GM12878 (cell line): ENCODE data around the gene ZNF215. TPM values are rescaled to one million over a fixed set of nuclear protein-coding genes. Genes with fewer than 3 reads are reported as not detected.

Source experiments
- ATAC-seq: fragments of 200-7000 bp; cut with Tn5 transposase; 3 replicates; pipeline ENCODE4 v1.9.1; 2020; ENCODE audit warnings: mild to moderate bottlenecking, moderate library complexity
- BruUV-seq: library from RNA; stranded (reverse); fragments of 400-500 nt; replicated peaks from 2 replicates; lab custom pipeline; 2021; lab: Mats Ljungman, UMichigan
- CTCF ChIA-PET: fragments of 300-600 bp; sonication (Branson Sonifier 250); formaldehyde crosslinking; extraction: SDS; loops from one replicate; lab custom pipeline; 2021; ENCODE audit warnings: inconsistent platforms; lab: Yijun Ruan, JAX
- POLR2A ChIA-PET: fragments of 350-600 bp; formaldehyde crosslinking; extraction: SDS; loops from one replicate; lab custom pipeline; 2021; ENCODE audit warnings: inconsistent platforms; lab: Charles Lee
- RAD21 ChIA-PET: fragments of 300-600 bp; sonication (Branson Sonifier 250); formaldehyde crosslinking; loops from one replicate; lab custom pipeline; 2023; ENCODE audit warnings: antibody characterized with exemption; ENCODE audit not compliant: unreplicated experiment; lab: Charles Lee
- SMC1A ChIA-PET: fragments of 300-600 bp; sonication (Branson Sonifier 250); formaldehyde crosslinking; loops from one replicate; lab custom pipeline; 2023; ENCODE audit not compliant: unreplicated experiment, uncharacterized antibody; lab: Charles Lee
- DNase-seq: peaks from one replicate; pipeline ENCODE4 v3.0.0-alpha.2; 2011; ENCODE audit warnings: low read depth, low spot score
- FAIRE-seq: peaks from 3 replicates; lab custom pipeline; 2011; peaks lifted over from hg19 to GRCh38; lab: Jason Lieb, UNC
- H2AFZ ChIP-seq: 2 replicates; pipeline ENCODE4 v1.6.0; 2011; ENCODE audit warnings: low read depth, low read length, control low read depth; ENCODE audit not compliant: control insufficient read depth
- H3K27ac ChIP-seq: 2 replicates; pipeline ENCODE4 v1.5.1; 2011; ENCODE audit warnings: control low read depth; ENCODE audit not compliant: control insufficient read depth, insufficient read depth
- H3K27me3 ChIP-seq, 2 experiments: replicated peaks in 1 of 2; 2 replicates each; pipeline versions ENCODE4 v1.6.0 to v1.6.1; 2011; ENCODE audit warnings: low read length in 1 of 2; ENCODE audit not compliant: control insufficient read depth in 2 of 2, insufficient read depth in 2 of 2
- H3K36me3 ChIP-seq, 2 experiments: 2 replicates each; pipeline ENCODE4 v1.5.1; 2011; ENCODE audit warnings: low read length in 1 of 2; ENCODE audit not compliant: control insufficient read depth in 2 of 2, insufficient read depth in 2 of 2
- H3K4me1 ChIP-seq: 2 replicates; pipeline ENCODE4 v1.6.1; 2011; ENCODE audit warnings: mild to moderate bottlenecking, low read length, moderate library complexity, mixed read lengths; ENCODE audit not compliant: control insufficient read depth, insufficient read depth
- H3K4me2 ChIP-seq: 2 replicates; pipeline ENCODE4 v1.6.0; 2011; ENCODE audit warnings: control low read depth; ENCODE audit not compliant: control insufficient read depth, insufficient read depth
- H3K4me3 ChIP-seq: fragments of 200-600 bp; sonication (generic); 2 replicates; pipeline ENCODE4 v1.5.1; 2016
- H3K79me2 ChIP-seq: 2 replicates; pipeline ENCODE4 v1.6.0; 2011; ENCODE audit warnings: low read length; ENCODE audit not compliant: control insufficient read depth, insufficient read depth
- H3K9ac ChIP-seq: 2 replicates; pipeline ENCODE4 v1.8.0; 2011; ENCODE audit warnings: low read length, control low read depth, mixed read lengths; ENCODE audit not compliant: control insufficient read depth, insufficient read depth
- H3K9me3 ChIP-seq: replicated peaks from 3 replicates; pipeline ENCODE4 v1.5.1; 2011; ENCODE audit warnings: mild to moderate bottlenecking, low read length; ENCODE audit not compliant: control insufficient read depth, insufficient read depth
- H4K20me1 ChIP-seq: 2 replicates; pipeline ENCODE4 v1.6.0; 2011; ENCODE audit not compliant: control insufficient read depth, insufficient read depth
- ASH2L ChIP-seq: fragments of 300-600, 200-600 bp; sonication (generic); IDR thresholded peaks from 2 replicates; pipeline ENCODE4 v1.6.1; 2017; ENCODE audit warnings: low read depth, mild to moderate bottlenecking, borderline replicate concordance
- CBX3 ChIP-seq: fragments of 200-600 bp; sonication (generic); IDR thresholded peaks from 2 replicates; pipeline ENCODE4 v1.6.1; 2016; ENCODE audit warnings: low read depth, borderline replicate concordance
- CUX1 ChIP-seq: IDR thresholded peaks from 2 replicates; pipeline ENCODE4 v1.6.1; 2012; ENCODE audit warnings: improper control_type of control experiment, low read depth, low read length; ENCODE audit not compliant: insufficient replicate concordance
- EED ChIP-seq: sonication (generic); IDR thresholded peaks from 2 replicates; pipeline ENCODE4 v1.6.1; 2016; ENCODE audit warnings: antibody characterized with exemption, low read depth
- EZH2 ChIP-seq: IDR thresholded peaks from 2 replicates; pipeline ENCODE4 v1.6.1; 2012; ENCODE audit warnings: low read depth, mild to moderate bottlenecking, control low read depth, inconsistent platforms, low read length, borderline replicate concordance; ENCODE audit not compliant: control insufficient read depth
- HDGF ChIP-seq: fragments of 450-650 bp; IDR thresholded peaks from 2 replicates; pipeline ENCODE4 v1.6.1; 2016; ENCODE audit warnings: antibody characterized with exemption
- IKZF1 ChIP-seq: fragments of 450-650 bp; conservative IDR thresholded peaks from 2 replicates; pipeline ENCODE4 v1.6.1; 2017; ENCODE audit warnings: antibody characterized with exemption, mild to moderate bottlenecking
- JUNB ChIP-seq: IDR thresholded peaks from 2 replicates; pipeline ENCODE4 v1.6.1; 2016; ENCODE audit warnings: antibody characterized with exemption, mild to moderate bottlenecking
- MEF2B ChIP-seq: fragments of 450-650 bp; IDR thresholded peaks from 2 replicates; pipeline ENCODE4 v1.6.1; 2018; ENCODE audit warnings: mild to moderate bottlenecking, moderate library complexity; ENCODE audit not compliant: partially characterized antibody, poor library complexity, severe bottlenecking
- POLR2AphosphoS2 ChIP-seq: IDR thresholded peaks from 2 replicates; pipeline ENCODE4 v1.6.1; 2011; ENCODE audit warnings: low read depth, mild to moderate bottlenecking, low read length, improper control_type of control experiment, moderate library complexity
- SMAD5 ChIP-seq: IDR thresholded peaks from 2 replicates; pipeline ENCODE4 v1.6.1; 2016; ENCODE audit warnings: antibody characterized with exemption, low read depth
- TCF7 ChIP-seq: IDR thresholded peaks from 2 replicates; pipeline ENCODE4 v1.6.1; 2014; ENCODE audit warnings: antibody characterized with exemption, borderline replicate concordance
- WGBS: methylation state at CpG from one replicate; pipeline ENCODE4 v1.1.6; 2016; ENCODE audit warnings: low lambda C conversion rate; ENCODE audit not compliant: insufficient replicate concordance, insufficient coverage; ENCODE audit errors: missing lambda C conversion rate; 5-methylcytosine and 5-hydroxymethylcytosine counted together
- in situ Hi-C: fragments of 300-500 bp; cut with MboI; formaldehyde crosslinking; loops from 9 replicates; pipeline ENCODE4 v1.14.3; 2018; ENCODE audit warnings: mixed read lengths
- intact Hi-C: fragments of 100-400 bp; cut with micrococcal nuclease; formaldehyde crosslinking; loops from one replicate; pipeline ENCODE4 v1.14.2; 2022; ENCODE audit not compliant: unreplicated experiment
- polyA plus RNA-seq, 11 experiments: library from polyadenylated mRNA; depleted of rRNA in 4 of 11; unstranded in 6 of 11; stranded (reverse) in 5 of 11; fragments of >200 nt; fragmentation: Nextera tagmentation in 4 of 11; fragmentation: Illumina TruSeq in 1 of 11; extraction: Ambion mirVana in 4 of 11; extraction: Trizol in 1 of 11; gene quantifications; 1 replicate in 1 of 11; 2 replicates in 10 of 11; pipeline versions ENCODE4 v1.2.1 to v1.2.3, GENCODE V29; 2011 to 2016; ENCODE audit warnings: inconsistent platforms in 2 of 11, missing spikeins in 2 of 11, low read depth in 1 of 11
- total RNA-seq, 4 experiments: library from RNA; depleted of rRNA in 3 of 4; stranded (reverse); fragments of >200 nt in 3 of 4; fragmentation: Illumina TruSeq in 1 of 4; extraction: Trizol in 1 of 4; gene quantifications; 2 replicates each; pipeline versions ENCODE4 v1.2.1 to v1.2.3, GENCODE V29; 2013 to 2021

Gene ZNF215
- total and polyA plus RNA-seq, 10 of the 15 experiments (the other 5 are each of a cell fraction or from before 2014, with no cell fraction given): 1.5 to 3.7 (median 2.3) TPM

- Histone ChIP-seq H3K79me2 (no peaks in the 10 kb centered on the region), H3K27ac (no peak overlapping the region), H3K4me1 (no peaks in the 10 kb centered on the region), H3K9me3 (no peaks in the 10 kb centered on the region), H3K36me3 (no peaks in the 10 kb centered on the region), H3K27me3 (no peaks in the 10 kb centered on the region; a peak in 1 of 4 replicates), H3K4me2 (no peak overlapping the region), H2AFZ (no peak overlapping the region), H3K9ac (no peak overlapping the region), H3K4me3 (no peak overlapping the region), H4K20me1 (no peaks in the 10 kb centered on the region)
- no TSS peak for BruUV-seq
- TF ChIP-seq ASH2L (no peak), TCF7 (no peak), MEF2B (no peak), EZH2 (no peak), JUNB (no peak), SMAD5 (no peak), IKZF1 (no peak), HDGF (no peak), CUX1 (no peak), POLR2AphosphoS2 (no peak), CBX3 (no peak), EED (no peak)
- WGBS: 0% methylated on average over 1 of the region's 1 CpG
- ChIA-PET RAD21 (no interaction called here), CTCF (no interaction called here), SMC1A (interaction anchor here (1.1 kb wide), 1 partner anchor 10 kb away, joined by 3 read pairs; no protein-coding TSS in a partner anchor), POLR2A (no interaction called here)
- FAIRE-seq (no peak), DNase-seq (no peak), ATAC-seq (no peak)
- intact Hi-C loops (no loop called here), in situ Hi-C loops (no loop called here)
Observed at GRCh38 chr11:6898911-6899310, 27.3 kb upstream of the ZNF215 start.
